ENCODE results near the gene RASSF10. TPM values are rescaled to one million over a fixed set of nuclear protein-coding genes. Genes with fewer than 3 reads are reported as not detected.
A peak's percentile ranks its signal among the peaks of the same experiment; 100 is the strongest.

The RASSF10 gene
- total RNA-seq, 1 experiment from 2014 or later, result 2.4 TPM

DNA sequence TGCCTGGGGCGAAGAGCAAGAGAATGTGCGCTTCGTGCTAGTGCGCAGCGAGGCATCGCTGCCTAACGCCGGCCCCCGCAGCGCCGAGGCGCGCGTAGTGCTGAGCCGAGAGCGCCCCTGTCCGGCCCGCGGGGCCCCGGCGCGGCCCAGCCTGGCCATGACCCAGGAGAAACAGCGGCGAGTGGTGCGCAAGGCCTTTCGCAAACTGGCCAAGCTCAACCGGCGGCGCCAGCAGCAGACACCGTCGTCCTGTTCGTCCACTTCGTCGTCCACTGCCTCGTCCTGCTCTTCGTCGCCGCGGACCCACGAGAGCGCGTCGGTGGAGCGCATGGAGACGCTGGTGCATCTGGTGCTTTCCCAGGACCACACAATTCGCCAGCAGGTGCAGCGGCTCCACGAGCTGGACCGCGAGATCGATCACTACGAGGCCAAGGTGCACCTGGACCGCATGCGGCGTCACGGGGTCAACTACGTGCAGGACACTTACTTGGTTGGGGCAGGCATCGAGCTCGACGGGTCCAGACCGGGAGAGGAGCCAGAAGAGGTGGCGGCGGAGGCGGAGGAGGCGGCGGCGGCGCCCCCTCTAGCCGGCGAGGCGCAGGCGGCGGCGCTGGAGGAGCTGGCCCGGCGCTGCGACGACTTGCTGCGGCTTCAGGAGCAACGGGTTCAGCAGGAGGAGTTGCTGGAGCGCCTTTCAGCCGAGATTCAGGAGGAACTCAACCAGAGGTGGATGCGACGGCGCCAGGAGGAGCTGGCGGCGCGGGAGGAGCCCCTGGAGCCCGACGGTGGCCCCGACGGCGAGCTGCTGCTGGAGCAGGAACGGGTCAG is 1.0 kb downstream of the RASSF10 start:
- H3K18ac ChIP-seq (ENCODE audit: insufficient read length, low read depth, low read length), result peak overlapping the region; percentile 18
- H3K27ac ChIP-seq (ENCODE audit: insufficient read length, low read depth, low read length), result no peak overlapping the region
- Mint-ChIP-seq H3K4me1 (peaks cover 46% of the 10 kb centered on the region in 2 experiments), H3K9me3 (peaks cover 14 to 17% of the 10 kb centered on the region in 2 experiments), H3K27ac (no peak overlapping the region), H3K27me3 (ENCODE audit: low read depth) (peaks cover 87% of the 10 kb centered on the region), H3K36me3 (ENCODE audit: insufficient read depth in 1 of 3, low read depth in 3 of 3) (peaks cover 8 to 15% (median 12%) of the 10 kb centered on the region in 3 experiments; a peak in 6 of 7 replicates), H3K4me3 (peak overlapping the region; percentile 73 to 83)
- H3K23me2 ChIP-seq (ENCODE audit: insufficient read length, low read depth, low read length, poor library complexity, severe bottlenecking), result peaks cover 14% of the 10 kb centered on the region
- H3T11ph ChIP-seq (ENCODE audit: low read length), result no peak overlapping the region
- H2BK12ac ChIP-seq (ENCODE audit: insufficient read length, low read depth, low read length), result no peak overlapping the region
- TF ChIP-seq, protein P1, sequence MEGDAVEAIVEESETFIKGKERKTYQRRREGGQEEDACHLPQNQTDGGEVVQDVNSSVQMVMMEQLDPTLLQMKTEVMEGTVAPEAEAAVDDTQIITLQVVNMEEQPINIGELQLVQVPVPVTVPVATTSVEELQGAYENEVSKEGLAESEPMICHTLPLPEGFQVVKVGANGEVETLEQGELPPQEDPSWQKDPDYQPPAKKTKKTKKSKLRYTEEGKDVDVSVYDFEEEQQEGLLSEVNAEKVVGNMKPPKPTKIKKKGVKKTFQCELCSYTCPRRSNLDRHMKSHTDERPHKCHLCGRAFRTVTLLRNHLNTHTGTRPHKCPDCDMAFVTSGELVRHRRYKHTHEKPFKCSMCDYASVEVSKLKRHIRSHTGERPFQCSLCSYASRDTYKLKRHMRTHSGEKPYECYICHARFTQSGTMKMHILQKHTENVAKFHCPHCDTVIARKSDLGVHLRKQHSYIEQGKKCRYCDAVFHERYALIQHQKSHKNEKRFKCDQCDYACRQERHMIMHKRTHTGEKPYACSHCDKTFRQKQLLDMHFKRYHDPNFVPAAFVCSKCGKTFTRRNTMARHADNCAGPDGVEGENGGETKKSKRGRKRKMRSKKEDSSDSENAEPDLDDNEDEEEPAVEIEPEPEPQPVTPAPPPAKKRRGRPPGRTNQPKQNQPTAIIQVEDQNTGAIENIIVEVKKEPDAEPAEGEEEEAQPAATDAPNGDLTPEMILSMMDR (conservative IDR thresholded peaks at IDR 0.05), result peak; percentile 17; the same call in 2 of the 3 replicates
- H2BK15ac ChIP-seq (ENCODE audit: low read depth, low read length), result no peak overlapping the region
- no peaks in the 10 kb centered on the region for H3K79me2 ChIP-seq (ENCODE audit: insufficient read depth, low read length)
- no peaks in the 10 kb centered on the region for H4K20me1 ChIP-seq (ENCODE audit: control insufficient read depth, insufficient read depth, insufficient read length)
- H3K79me1 ChIP-seq (ENCODE audit: insufficient read depth, low read depth, low read length, poor library complexity, severe bottlenecking), result no peaks in the 10 kb centered on the region
- no peak overlapping the region for H3K56ac ChIP-seq (ENCODE audit: insufficient read length, low read depth, low read length)
- H2BK120ac ChIP-seq (ENCODE audit: low read depth, low read length, poor library complexity, severe bottlenecking), result no peak overlapping the region
- H2BK20ac ChIP-seq (ENCODE audit: low read depth, low read length, poor library complexity, severe bottlenecking), result no peak overlapping the region
- H2AK5ac ChIP-seq (ENCODE audit: insufficient read length, low read length), result no peak overlapping the region
- DNase-seq, result peak; percentile 69
- H4K5ac ChIP-seq (ENCODE audit: insufficient read length, low read depth, low read length), result no peak overlapping the region
- H2BK5ac ChIP-seq (ENCODE audit: insufficient read length, low read length), result no peak overlapping the region
- no peak overlapping the region for H3K14ac ChIP-seq (ENCODE audit: insufficient read depth, low read length)
- no peak overlapping the region for H3K4ac ChIP-seq (ENCODE audit: low read depth, low read length)
- no CpG with 5 or more reads among the region's 94 CpGs for WGBS (ENCODE audit: extremely low coverage, insufficient read length, low lambda C conversion rate)
- no peak overlapping the region for H2AFZ ChIP-seq (ENCODE audit: low read length)
- no peak overlapping the region for H4K8ac ChIP-seq (replicated peaks; ENCODE audit: insufficient read length, low read depth, low read length)
- H4K91ac ChIP-seq (ENCODE audit: insufficient read length, low read depth, low read length), result no peak overlapping the region
- no peaks in the 10 kb centered on the region for H3K9me3 ChIP-seq (ENCODE audit: control insufficient read depth, low read depth, low read length)
- peak overlapping the region; percentile 72 for H3K4me2 ChIP-seq (ENCODE audit: insufficient read depth, insufficient read length, low read length)
- H3K4me1 ChIP-seq (ENCODE audit: insufficient read depth, low read length), result peaks cover 8% of the 10 kb centered on the region; the same call in 1 of the 2 replicates
- H3K27me3 ChIP-seq (ENCODE audit: insufficient read depth, low read length), result peaks cover 26% of the 10 kb centered on the region; the same call in 1 of the 2 replicates
- H3K23ac ChIP-seq (ENCODE audit: insufficient read length, low read depth, low read length), result no peak overlapping the region
- no peak overlapping the region for H3K9ac ChIP-seq (ENCODE audit: extremely low read depth, insufficient read length, low read length)

Data from H9 (cell line).